ENCODE measurements around the gene DUS3L. TPM values are rescaled to one million over a fixed set of nuclear protein-coding genes. Genes with fewer than 3 reads are reported as not detected.

Gene DUS3L
- total and polyA plus RNA-seq, 2 of the 8 experiments (the other 6 are each of a cell fraction or from before 2014, with no cell fraction given): 37.6 to 39.1 TPM

- no peak for TF ChIP-seq CHD7 (IDR thresholded peaks at IDR 0.05; ENCODE audit: insufficient replicate concordance, low read length)
- no peak for TF ChIP-seq NANOG (IDR thresholded peaks at IDR 0.05; ENCODE audit: insufficient read depth, low read depth, low read length, poor library complexity, severe bottlenecking)
- no peak for TF ChIP-seq E2F6 (IDR thresholded peaks at IDR 0.05)
- no peak for TF ChIP-seq CEBPB (IDR thresholded peaks at IDR 0.05; ENCODE audit: low read depth, low read length)
- TF ChIP-seq YY1 (IDR thresholded peaks at IDR 0.05; ENCODE audit: low read depth, low read length): no peak
- no peak for TF ChIP-seq ATF3 (IDR thresholded peaks at IDR 0.05; ENCODE audit: insufficient read depth, low read depth, low read length)
- no peak for TF ChIP-seq TEAD4 (IDR thresholded peaks at IDR 0.05; ENCODE audit: low read depth, low read length)
- no peak for TF ChIP-seq SAP30 (IDR thresholded peaks at IDR 0.05; ENCODE audit: insufficient read depth, insufficient replicate concordance, low read length)
- TF ChIP-seq CHD2 (IDR thresholded peaks at IDR 0.05; ENCODE audit: low read length): no peak
- no peak for TF ChIP-seq SP2 (IDR thresholded peaks at IDR 0.05; ENCODE audit: low read length)
- no peak for TF ChIP-seq TBP (IDR thresholded peaks at IDR 0.05; ENCODE audit: low read depth, low read length)
Measured at GRCh38 chr19:5738423-5738822, 52.5 kb downstream of the DUS3L start (continued).
